Mammary epithelial cell (primary cell): ENCODE results near the gene PDHX.

Source experiments
- EZH2 ChIP-seq: IDR thresholded peaks from 2 replicates; pipeline ENCODE4 v1.6.1; 2012; ENCODE audit warnings: low read length, inconsistent platforms, borderline replicate concordance
- TF ChIP-seq, protein P1 (sequence below), 2 donors: IDR thresholded peaks in 1 of 2; conservative IDR thresholded peaks in 1 of 2; 2 replicates each; pipeline ENCODE4 v1.5.1; 2011 to 2012; ENCODE audit warnings: inconsistent platforms in 2 of 2, low read length in 2 of 2, mild to moderate bottlenecking in 2 of 2, control low read depth in 1 of 2, low read depth in 1 of 2; ENCODE audit not compliant: insufficient read depth in 1 of 2; ENCODE audit errors: extremely low read depth in 1 of 2

- TF ChIP-seq, protein P1, sequence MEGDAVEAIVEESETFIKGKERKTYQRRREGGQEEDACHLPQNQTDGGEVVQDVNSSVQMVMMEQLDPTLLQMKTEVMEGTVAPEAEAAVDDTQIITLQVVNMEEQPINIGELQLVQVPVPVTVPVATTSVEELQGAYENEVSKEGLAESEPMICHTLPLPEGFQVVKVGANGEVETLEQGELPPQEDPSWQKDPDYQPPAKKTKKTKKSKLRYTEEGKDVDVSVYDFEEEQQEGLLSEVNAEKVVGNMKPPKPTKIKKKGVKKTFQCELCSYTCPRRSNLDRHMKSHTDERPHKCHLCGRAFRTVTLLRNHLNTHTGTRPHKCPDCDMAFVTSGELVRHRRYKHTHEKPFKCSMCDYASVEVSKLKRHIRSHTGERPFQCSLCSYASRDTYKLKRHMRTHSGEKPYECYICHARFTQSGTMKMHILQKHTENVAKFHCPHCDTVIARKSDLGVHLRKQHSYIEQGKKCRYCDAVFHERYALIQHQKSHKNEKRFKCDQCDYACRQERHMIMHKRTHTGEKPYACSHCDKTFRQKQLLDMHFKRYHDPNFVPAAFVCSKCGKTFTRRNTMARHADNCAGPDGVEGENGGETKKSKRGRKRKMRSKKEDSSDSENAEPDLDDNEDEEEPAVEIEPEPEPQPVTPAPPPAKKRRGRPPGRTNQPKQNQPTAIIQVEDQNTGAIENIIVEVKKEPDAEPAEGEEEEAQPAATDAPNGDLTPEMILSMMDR (conservative IDR thresholded peaks at IDR 0.05 in 1 of 2, IDR thresholded peaks at IDR 0.05 in 1 of 2; ENCODE audit: extremely low read depth in 1 of 2, insufficient read depth in 1 of 2, low read depth in 1 of 2, low read length in 2 of 2): no peak
- TF ChIP-seq EZH2: no peak
Measured at GRCh38 chr11:34970033-34970432, 53.6 kb downstream of the PDHX start.
